Activated CD4-positive, alpha-beta T cell treated with anti-CD3 and anti-CD28 coated beads, Interleukin-2, amount 10 ng/mL, durations not matched to agents 24 days and 14 days (primary cell): Measurements from ENCODE around the gene PLXDC1. TPM values are rescaled to one million over a fixed set of nuclear protein-coding genes. Genes with fewer than 3 reads are reported as not detected.

Experiments
- DNase-seq: peaks from one replicate; pipeline ENCODE4 v3.0.0; 2022
- H3K27ac Mint-ChIP-seq: one replicate; pipeline ENCODE4 v1.8.0; 2022; ENCODE audit warnings: mild to moderate bottlenecking, mixed read lengths
- H3K27me3 Mint-ChIP-seq: one replicate; pipeline ENCODE4 v1.8.0; 2022; ENCODE audit warnings: mixed read lengths
- H3K36me3 Mint-ChIP-seq: one replicate; pipeline ENCODE4 v1.8.0; 2022; ENCODE audit warnings: low read depth, mild to moderate bottlenecking, mixed read lengths
- H3K4me1 Mint-ChIP-seq: one replicate; pipeline ENCODE4 v1.8.0; 2021; ENCODE audit warnings: mixed read lengths
- H3K4me3 Mint-ChIP-seq: one replicate; pipeline ENCODE4 v1.8.0; 2022; ENCODE audit warnings: mild to moderate bottlenecking, moderate library complexity, mixed read lengths
- H3K9me3 Mint-ChIP-seq: one replicate; pipeline ENCODE4 v1.8.0; 2021; ENCODE audit warnings: mixed read lengths
- intact Hi-C: fragments of 100-400 bp; cut with micrococcal nuclease; formaldehyde crosslinking; loops from one replicate; pipeline ENCODE4 v1.15.1; 2023
- total RNA-seq: library from RNA; stranded (reverse); gene quantifications from 2 replicates; pipeline ENCODE4 v1.2.3, GENCODE V29; 2022

PLXDC1 gene
- total RNA-seq, 1 donor from 2014 or later, result 0.16 TPM

DNA sequence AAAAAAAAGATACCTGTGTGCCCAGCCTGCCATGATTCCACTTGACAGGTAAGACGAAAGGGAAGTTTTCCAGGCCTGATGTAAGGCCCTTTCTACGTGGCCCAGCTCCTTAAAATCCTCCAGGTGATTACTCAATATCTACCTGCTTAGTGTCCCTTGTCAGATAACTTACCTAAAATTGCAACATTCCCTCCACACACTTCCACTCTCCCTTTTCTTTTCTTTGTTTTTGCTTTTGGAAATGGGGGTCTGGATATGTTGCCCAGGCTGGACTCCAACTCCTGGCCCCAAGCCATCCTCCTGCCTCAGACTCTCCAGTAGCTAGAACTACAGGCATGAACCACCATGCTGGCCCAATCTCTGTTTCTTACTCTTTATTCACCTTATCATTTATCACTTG, 7.2 kb upstream of the PLXDC1 start:
- peaks cover 1% of the 10 kb centered on the region for H3K36me3 Mint-ChIP-seq
- H3K4me3 Mint-ChIP-seq, result no peak overlapping the region
- H3K9me3 Mint-ChIP-seq, result no peaks in the 10 kb centered on the region
- H3K27me3 Mint-ChIP-seq, result peaks cover 13% of the 10 kb centered on the region
- intact Hi-C loops, result no loop called here
- peaks cover 6% of the 10 kb centered on the region for H3K4me1 Mint-ChIP-seq
- DNase-seq, result no peak
- H3K27ac Mint-ChIP-seq, result no peak overlapping the region

- Mint-ChIP-seq H3K4me3 (no peak overlapping the region), H3K36me3 (peaks cover 2% of the 10 kb centered on the region), H3K4me1 (peaks cover 23% of the 10 kb centered on the region), H3K9me3 (no peaks in the 10 kb centered on the region), H3K27ac (no peak overlapping the region), H3K27me3 (peaks cover 18% of the 10 kb centered on the region)
- intact Hi-C loops, result no loop called here
- DNase-seq, result no peak
Observed at GRCh38 chr17:39156491-39156890, 5.1 kb upstream of the PLXDC1 start.

- Mint-ChIP-seq H3K27me3 (peaks cover 22% of the 10 kb centered on the region), H3K27ac (no peak overlapping the region), H3K9me3 (no peaks in the 10 kb centered on the region), H3K4me3 (no peak overlapping the region), H3K4me1 (peaks cover 25% of the 10 kb centered on the region), H3K36me3 (peaks cover 2% of the 10 kb centered on the region)
- intact Hi-C loops, result no loop called here
- DNase-seq, result no peak
Observed at GRCh38 chr17:39155654-39156053, 4.2 kb upstream of the PLXDC1 start.

DNA sequence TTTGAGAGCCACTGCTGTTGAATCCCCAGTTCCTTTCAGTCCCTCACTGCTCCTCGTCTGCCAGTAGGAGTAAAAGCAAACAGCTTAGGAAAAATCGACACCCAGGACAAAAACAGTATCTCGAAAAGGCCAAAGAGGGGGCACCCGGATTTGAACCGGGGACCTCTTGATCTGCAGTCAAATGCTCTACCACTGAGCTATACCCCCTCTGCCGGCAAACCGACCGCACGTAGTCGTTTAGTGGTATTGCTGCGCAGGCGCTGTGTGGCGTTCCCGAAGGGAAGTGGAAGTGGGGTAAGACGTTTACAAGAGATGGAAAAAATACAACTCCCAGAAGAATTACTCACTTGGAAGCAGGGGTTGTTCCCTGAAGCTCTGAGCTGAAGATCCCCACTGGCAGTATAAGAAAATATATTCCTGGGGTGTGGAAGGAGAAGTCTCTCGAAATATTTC, 2.2 kb upstream of the PLXDC1 start:
- H3K4me3 Mint-ChIP-seq, result peak overlapping the region; percentile 95
- no peaks in the 10 kb centered on the region for H3K9me3 Mint-ChIP-seq
- H3K27me3 Mint-ChIP-seq, result peaks cover 41% of the 10 kb centered on the region
- DNase-seq, result peak; percentile 98
- peaks cover 27% of the 10 kb centered on the region for H3K4me1 Mint-ChIP-seq
- peak overlapping the region; percentile 94 for H3K27ac Mint-ChIP-seq
- intact Hi-C loops, result loop anchor here (1.0 to 5.0 kb wide), 7 partner anchors 12 to 476 kb away; partner anchors contain the start of genes CACNB1 and PSMB3
- H3K36me3 Mint-ChIP-seq, result peaks cover 2% of the 10 kb centered on the region

GRCh38 chr17:39151943-39152818, 744 bp upstream of the PLXDC1 start:
- peak overlapping the region; percentile 95 for H3K4me3 Mint-ChIP-seq
- H3K9me3 Mint-ChIP-seq, result no peaks in the 10 kb centered on the region
- H3K27me3 Mint-ChIP-seq, result peaks cover 44% of the 10 kb centered on the region
- peaks cover 2% of the 10 kb centered on the region for H3K36me3 Mint-ChIP-seq
- intact Hi-C loops, result loop anchor here (2.0 to 5.0 kb wide), 2 partner anchors 45 to 95 kb away; partner anchors contain the start of gene CACNB1
- peaks cover 27% of the 10 kb centered on the region for H3K4me1 Mint-ChIP-seq
- peak overlapping the region; percentile 27 for H3K27ac Mint-ChIP-seq
- peak; percentile 68 for DNase-seq

GRCh38 chr17:39150795-39151149, 665 bp downstream of the PLXDC1 start:
- intact Hi-C loops, result loop anchor here (5.0 kb wide), 1 partner anchor 47 kb away; the partner anchor contains the start of gene CACNB1
- peak overlapping the region; percentile 65 for H3K4me3 Mint-ChIP-seq
- no peak overlapping the region for H3K27ac Mint-ChIP-seq
- H3K36me3 Mint-ChIP-seq, result peaks cover 2% of the 10 kb centered on the region
- H3K27me3 Mint-ChIP-seq, result peaks cover 41% of the 10 kb centered on the region
- no peaks in the 10 kb centered on the region for H3K9me3 Mint-ChIP-seq
- peaks cover 27% of the 10 kb centered on the region for H3K4me1 Mint-ChIP-seq
- no peak for DNase-seq

GRCh38 chr17:39150104-39150634, 1.3 kb downstream of the PLXDC1 start:
- no peaks in the 10 kb centered on the region for H3K9me3 Mint-ChIP-seq
- H3K4me3 Mint-ChIP-seq, result peak overlapping the region; percentile 16
- DNase-seq, result no peak
- peaks cover 41% of the 10 kb centered on the region for H3K27me3 Mint-ChIP-seq
- no peak overlapping the region for H3K27ac Mint-ChIP-seq
- peaks cover 27% of the 10 kb centered on the region for H3K4me1 Mint-ChIP-seq
- intact Hi-C loops, result loop anchor here (5.0 kb wide), 1 partner anchor 47 kb away; the partner anchor contains the start of gene CACNB1
- peaks cover 2% of the 10 kb centered on the region for H3K36me3 Mint-ChIP-seq

- Mint-ChIP-seq H3K27me3 (peaks cover 33% of the 10 kb centered on the region), H3K36me3 (no peaks in the 10 kb centered on the region), H3K9me3 (no peaks in the 10 kb centered on the region), H3K27ac (no peak overlapping the region), H3K4me3 (no peak overlapping the region), H3K4me1 (peaks cover 12% of the 10 kb centered on the region)
- intact Hi-C loops, result no loop called here
- no peak for DNase-seq
Observed at GRCh38 chr17:39147221-39148185, 3.9 kb downstream of the PLXDC1 start.

GRCh38 chr17:39146273-39146672, 5.2 kb downstream of the PLXDC1 start:
- Mint-ChIP-seq H3K27me3 (peaks cover 26% of the 10 kb centered on the region), H3K9me3 (no peaks in the 10 kb centered on the region), H3K4me3 (no peak overlapping the region), H3K36me3 (no peaks in the 10 kb centered on the region), H3K27ac (no peak overlapping the region), H3K4me1 (peaks cover 4% of the 10 kb centered on the region)
- DNase-seq, result no peak
- intact Hi-C loops, result no loop called here

- no peak overlapping the region for H3K27ac Mint-ChIP-seq
- H3K4me3 Mint-ChIP-seq, result no peak overlapping the region
- H3K36me3 Mint-ChIP-seq, result no peaks in the 10 kb centered on the region
- no peaks in the 10 kb centered on the region for H3K9me3 Mint-ChIP-seq
- no peak for DNase-seq
- H3K4me1 Mint-ChIP-seq, result no peaks in the 10 kb centered on the region
- intact Hi-C loops, result no loop called here
- peaks cover 17% of the 10 kb centered on the region for H3K27me3 Mint-ChIP-seq
Observed at GRCh38 chr17:39145143-39145542, 6.3 kb downstream of the PLXDC1 start.

- H3K4me1 Mint-ChIP-seq, result no peaks in the 10 kb centered on the region
- H3K27ac Mint-ChIP-seq, result no peak overlapping the region
- no peaks in the 10 kb centered on the region for H3K36me3 Mint-ChIP-seq
- DNase-seq, result no peak
- peaks cover 10% of the 10 kb centered on the region for H3K27me3 Mint-ChIP-seq
- intact Hi-C loops, result no loop called here
- H3K9me3 Mint-ChIP-seq, result no peaks in the 10 kb centered on the region
- no peak overlapping the region for H3K4me3 Mint-ChIP-seq
Observed at GRCh38 chr17:39144416-39144840, 7.0 kb downstream of the PLXDC1 start.

DNA sequence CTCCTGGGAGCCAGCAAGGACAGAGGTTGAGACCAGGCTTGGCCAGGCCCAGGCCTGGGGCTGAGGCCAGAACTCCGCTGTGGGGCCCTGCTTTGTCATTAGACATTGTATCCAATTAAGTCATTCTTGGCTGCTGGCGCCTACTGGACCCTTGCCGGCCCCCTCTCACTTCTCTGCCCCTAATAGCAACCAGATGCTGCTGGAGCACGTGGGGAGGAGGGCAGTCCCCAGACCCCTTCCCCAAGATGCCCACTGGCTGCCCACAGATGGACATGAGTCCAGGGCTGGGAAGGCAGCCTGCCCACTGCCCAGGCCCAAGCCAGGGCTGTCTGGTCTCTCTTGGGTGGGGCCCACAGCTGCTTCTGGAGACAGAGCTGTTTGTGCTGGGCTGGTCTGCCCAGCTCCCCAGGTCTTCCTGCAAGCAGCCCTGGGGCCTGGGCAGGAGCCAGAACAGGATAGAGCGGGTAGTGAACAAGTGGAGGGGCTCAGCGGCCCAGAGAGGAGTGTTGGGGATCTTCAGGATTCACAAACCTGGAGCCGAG, 7.8 kb downstream of the PLXDC1 start:
- DNase-seq, result no peak
- Mint-ChIP-seq H3K4me3 (no peak overlapping the region), H3K9me3 (no peaks in the 10 kb centered on the region), H3K27me3 (peaks cover 4% of the 10 kb centered on the region), H3K4me1 (no peaks in the 10 kb centered on the region), H3K36me3 (no peaks in the 10 kb centered on the region), H3K27ac (no peak overlapping the region)
- intact Hi-C loops, result no loop called here

GRCh38 chr17:39141915-39142664, 9.3 kb downstream of the PLXDC1 start:
- Mint-ChIP-seq H3K27ac (no peak overlapping the region), H3K9me3 (no peaks in the 10 kb centered on the region), H3K36me3 (no peaks in the 10 kb centered on the region), H3K4me1 (no peaks in the 10 kb centered on the region), H3K4me3 (no peak overlapping the region), H3K27me3 (no peaks in the 10 kb centered on the region)
- DNase-seq, result no peak
- intact Hi-C loops, result no loop called here
